CD4-positive, alpha-beta T cell treated with Interleukin-4 for 4 hours (primary cell): ENCODE data around the gene ZNF561.

Source experiments
- DNase-seq: peaks from one replicate; pipeline ENCODE4 v3.0.0-alpha.2; 2020

ZNF561 gene

GRCh38 chr19:9570255-9570654, 50.8 kb downstream of the ZNF561 start:
- DNase-seq, result no peak

DNA sequence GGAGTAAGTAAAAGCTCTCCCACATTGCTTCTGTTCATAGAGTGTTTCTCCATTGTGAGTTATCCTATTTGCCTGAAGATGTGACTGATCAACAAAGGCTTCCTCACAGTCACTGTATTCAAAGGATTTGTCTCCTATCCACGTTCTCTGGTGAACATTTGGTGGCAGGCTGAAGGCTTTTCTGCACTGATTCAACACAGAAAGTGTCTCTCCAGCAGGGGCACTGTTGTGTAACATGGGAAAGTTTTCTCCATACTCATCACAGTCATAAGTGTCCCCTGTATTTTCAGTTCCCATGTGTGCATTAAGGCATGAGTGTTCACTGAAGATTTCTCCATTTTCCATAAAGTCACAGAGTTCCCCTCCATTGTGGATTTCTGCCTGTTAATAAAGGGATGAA, 54.3 kb downstream of the ZNF561 start:
- no peak for DNase-seq

GRCh38 chr19:9565900-9566705, 54.9 kb downstream of the ZNF561 start:
- no peak for DNase-seq
